ENCODE results near the gene TMEM132E.

The TMEM132E gene

DNA sequence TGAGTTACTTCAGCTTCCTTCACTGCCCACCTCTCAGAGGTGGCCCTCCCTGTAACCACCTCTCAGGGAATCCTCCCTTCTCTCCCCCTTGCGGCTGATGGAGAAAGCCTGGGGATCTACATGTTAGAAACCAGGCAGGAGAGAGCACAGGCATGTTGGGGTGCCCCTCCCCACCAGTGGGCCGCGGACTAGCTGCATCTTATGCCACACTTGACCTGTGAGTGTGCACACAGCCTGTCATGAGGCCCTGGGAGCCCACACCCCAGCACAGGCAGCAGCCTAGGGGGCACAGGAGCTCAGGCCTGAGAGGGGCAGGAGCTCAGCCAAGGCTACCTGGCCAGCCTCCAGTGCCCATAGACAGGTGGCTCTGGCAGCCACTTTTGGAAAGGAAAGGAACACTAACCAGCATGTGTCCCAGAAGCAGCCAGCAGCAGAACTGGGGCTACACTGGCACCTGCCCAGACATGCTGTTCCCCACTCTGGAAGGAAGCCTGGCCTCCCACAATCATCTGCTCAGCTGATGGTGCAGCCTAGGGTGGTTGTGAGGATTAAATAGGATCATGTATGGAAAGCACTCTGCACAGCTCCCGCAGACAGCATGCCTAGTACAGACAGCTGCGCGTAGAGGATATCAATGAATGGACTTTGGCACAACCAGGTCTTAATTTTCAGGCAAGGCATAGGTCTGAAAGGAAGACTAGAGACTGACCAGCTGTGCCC lies 60.5 kb downstream of the TMEM132E start:
- TF ChIP-seq, protein P1, sequence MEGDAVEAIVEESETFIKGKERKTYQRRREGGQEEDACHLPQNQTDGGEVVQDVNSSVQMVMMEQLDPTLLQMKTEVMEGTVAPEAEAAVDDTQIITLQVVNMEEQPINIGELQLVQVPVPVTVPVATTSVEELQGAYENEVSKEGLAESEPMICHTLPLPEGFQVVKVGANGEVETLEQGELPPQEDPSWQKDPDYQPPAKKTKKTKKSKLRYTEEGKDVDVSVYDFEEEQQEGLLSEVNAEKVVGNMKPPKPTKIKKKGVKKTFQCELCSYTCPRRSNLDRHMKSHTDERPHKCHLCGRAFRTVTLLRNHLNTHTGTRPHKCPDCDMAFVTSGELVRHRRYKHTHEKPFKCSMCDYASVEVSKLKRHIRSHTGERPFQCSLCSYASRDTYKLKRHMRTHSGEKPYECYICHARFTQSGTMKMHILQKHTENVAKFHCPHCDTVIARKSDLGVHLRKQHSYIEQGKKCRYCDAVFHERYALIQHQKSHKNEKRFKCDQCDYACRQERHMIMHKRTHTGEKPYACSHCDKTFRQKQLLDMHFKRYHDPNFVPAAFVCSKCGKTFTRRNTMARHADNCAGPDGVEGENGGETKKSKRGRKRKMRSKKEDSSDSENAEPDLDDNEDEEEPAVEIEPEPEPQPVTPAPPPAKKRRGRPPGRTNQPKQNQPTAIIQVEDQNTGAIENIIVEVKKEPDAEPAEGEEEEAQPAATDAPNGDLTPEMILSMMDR (conservative IDR thresholded peaks at IDR 0.05; ENCODE audit: low read depth), result no peak
- DNase-seq (ENCODE audit: low spot score), result no peak
- ChIA-PET CTCF (interaction anchor here (0.6 to 1.4 kb wide), 2 partner anchors 26 to 36 kb away, joined by 3 to 4 read pairs; no protein-coding TSS in a partner anchor), POLR2A (ENCODE audit: low non-redundant PET) (no interaction called here)
- no peak overlapping the region for H3K27ac ChIP-seq

DNA sequence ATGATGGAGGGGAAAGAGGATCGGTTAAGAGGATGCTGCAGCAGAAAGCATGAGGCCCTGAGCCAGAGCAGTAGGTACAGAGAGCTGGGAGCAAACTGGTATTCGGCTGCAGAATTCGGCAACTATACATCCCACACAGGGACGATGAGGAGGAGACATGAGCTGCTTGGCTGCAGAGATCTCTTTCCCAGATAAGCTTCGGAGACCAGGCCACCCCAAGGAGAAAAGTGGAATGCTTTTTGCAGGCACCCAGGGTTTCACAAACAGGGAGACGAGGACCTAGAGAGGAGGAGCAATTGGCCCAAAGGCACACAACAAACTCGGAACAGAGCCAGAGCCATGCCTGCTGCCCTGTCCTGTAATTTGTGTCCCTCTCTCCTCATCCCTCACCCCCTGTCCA lies 62.0 kb downstream of the TMEM132E start:
- ChIA-PET POLR2A (ENCODE audit: low non-redundant PET) (no interaction called here), CTCF (interaction anchor here (0.8 kb wide), 1 partner anchor 99 kb away, joined by 3 read pairs; no protein-coding TSS in a partner anchor)
- no peak for DNase-seq (ENCODE audit: low spot score)
- TF ChIP-seq, protein P1 (conservative IDR thresholded peaks at IDR 0.05; ENCODE audit: low read depth), result no peak
- H3K27ac ChIP-seq, result no peak overlapping the region

DNA sequence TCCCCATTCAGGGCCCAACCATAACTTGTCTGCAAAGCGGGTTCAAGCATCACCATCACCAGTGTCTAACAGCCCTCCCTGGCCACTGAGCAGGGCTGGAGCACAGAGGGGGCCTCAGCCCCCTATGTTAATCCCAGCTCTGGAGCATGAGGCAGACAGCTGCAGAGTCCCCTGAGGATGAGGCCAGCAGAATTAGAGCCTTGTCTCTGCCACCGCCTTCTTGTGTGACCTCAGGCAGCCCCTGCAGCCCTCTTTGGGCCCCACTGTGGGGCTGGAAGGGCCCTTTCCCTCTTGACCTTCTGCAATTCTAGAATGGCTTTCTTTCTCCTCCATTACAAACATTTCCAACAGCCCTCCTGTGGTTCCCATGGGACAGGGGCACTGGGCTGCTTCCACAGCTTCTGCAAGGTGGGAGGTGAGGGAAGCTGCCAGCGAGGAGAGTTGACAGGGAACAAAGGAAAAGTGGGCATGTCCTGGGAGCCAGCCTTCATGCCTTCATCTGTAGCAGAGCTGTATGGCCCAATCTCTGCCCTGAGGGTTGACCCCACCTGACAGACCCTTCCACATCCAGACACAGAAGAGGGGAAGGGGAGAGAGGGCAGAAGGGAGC lies 65.7 kb downstream of the TMEM132E start:
- DNase-seq (ENCODE audit: low spot score), result no peak
- ChIA-PET POLR2A (ENCODE audit: low non-redundant PET) (no interaction called here), CTCF (no interaction called here)
- TF ChIP-seq, protein P1 (conservative IDR thresholded peaks at IDR 0.05; ENCODE audit: low read depth), result no peak
- H3K27ac ChIP-seq, result no peak overlapping the region

DNA sequence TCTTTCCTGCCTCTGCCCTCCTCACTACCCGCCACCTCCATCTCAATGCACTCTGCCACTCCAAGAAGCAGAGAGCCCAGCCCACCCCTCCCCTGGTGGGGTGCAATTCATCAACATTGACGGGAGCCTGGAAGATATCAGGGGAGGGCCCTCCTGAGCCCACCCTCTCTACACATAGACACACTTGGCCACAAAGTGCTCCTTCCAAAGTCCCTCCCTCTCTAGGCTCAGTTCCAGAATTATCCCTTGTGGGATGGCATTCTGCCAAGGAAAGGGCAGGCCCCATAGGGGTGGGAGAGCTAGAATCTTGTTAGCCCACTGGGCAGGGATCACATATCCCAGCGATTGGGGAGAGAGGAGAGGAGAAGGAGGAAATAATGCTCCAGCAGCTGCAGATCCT lies 66.2 kb downstream of the TMEM132E start:
- no peak for DNase-seq (ENCODE audit: low spot score)
- CTCF ChIA-PET, result no interaction called here
- no peak overlapping the region for H3K27ac ChIP-seq
- TF ChIP-seq, protein P1 (conservative IDR thresholded peaks at IDR 0.05; ENCODE audit: low read depth), result no peak
- POLR2A ChIA-PET (ENCODE audit: low non-redundant PET), result no interaction called here

DNA sequence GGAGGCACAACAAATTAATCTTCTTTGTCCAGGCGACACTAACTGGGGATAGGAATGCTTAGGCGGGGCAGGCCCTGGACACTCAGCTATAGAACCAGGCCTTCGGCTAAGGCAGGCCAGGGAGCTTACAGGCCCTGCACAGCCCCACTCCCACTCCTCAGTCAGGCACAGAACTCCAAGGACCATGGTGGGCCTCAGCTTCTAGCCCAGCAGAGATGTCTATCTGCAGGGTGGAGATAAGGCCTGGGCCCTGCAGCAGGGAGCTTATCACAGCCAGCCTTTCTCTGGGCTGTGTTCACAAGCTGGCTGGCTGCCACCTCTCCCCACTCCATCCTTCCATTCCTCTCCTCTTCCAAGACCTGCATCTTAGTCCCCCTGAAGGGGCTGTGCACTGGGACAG lies 68.1 kb downstream of the TMEM132E start:
- POLR2A ChIA-PET (ENCODE audit: low non-redundant PET), result no interaction called here
- TF ChIP-seq, protein P1 (conservative IDR thresholded peaks at IDR 0.05; ENCODE audit: low read depth), result no peak
- CTCF ChIA-PET, result interaction anchor here (1.6 kb wide), 1 partner anchor 9 kb away, joined by 4 read pairs; no protein-coding TSS in a partner anchor
- DNase-seq (ENCODE audit: low spot score), result no peak
- no peak overlapping the region for H3K27ac ChIP-seq

DNA sequence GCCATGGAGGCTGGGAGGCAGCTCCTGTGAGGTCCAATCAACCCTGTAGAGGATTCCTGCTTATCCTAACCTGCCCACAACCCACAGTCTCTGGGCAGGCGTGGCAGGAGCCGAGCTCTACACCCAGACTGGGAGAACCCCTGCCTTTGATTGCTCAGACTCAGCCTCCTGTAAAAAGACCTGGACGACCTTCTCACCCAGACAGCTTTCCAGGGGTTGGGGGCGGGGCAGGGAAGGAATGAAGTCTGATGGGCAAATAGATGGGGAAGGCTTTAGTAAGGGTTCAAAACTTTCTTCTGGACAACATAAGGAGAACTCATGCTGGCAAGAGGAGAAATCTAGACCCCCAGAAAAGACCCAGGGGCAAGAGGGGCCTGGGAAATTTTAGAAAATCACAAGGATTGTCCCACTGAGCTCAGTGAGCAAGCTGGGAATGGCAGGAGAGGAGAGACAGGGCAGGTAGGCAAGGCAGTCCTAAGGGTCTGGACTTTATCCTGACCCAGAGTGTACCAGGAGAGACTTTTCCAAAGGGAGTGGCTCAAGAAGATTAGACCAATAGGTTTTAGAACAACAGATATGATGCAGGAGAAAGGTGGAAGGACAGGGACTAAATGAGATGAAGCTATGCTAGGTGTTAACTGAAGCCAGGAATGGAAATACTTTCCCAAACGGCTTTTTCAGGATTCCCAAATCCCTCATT lies 70.8 kb downstream of the TMEM132E start:
- POLR2A ChIA-PET (ENCODE audit: low non-redundant PET), result no interaction called here
- CTCF ChIA-PET, result interaction anchor here (0.6 kb wide), 1 partner anchor 393 kb away, joined by 4 read pairs; no protein-coding TSS in a partner anchor
- TF ChIP-seq, protein P1 (conservative IDR thresholded peaks at IDR 0.05; ENCODE audit: low read depth), result no peak
- no peak overlapping the region for H3K27ac ChIP-seq
- no peak for DNase-seq (ENCODE audit: low spot score)

All from RWPE1 (cell line).